Measurements from ENCODE around the gene BPIFB2. TPM values are rescaled to one million over a fixed set of nuclear protein-coding genes. Genes with fewer than 3 reads are reported as not detected.
"Not testable (repeated sequence)": the region's sequence is repeated elsewhere in the genome, so short reads cannot be mapped to it uniquely, and the experiment has no call there.

The BPIFB2 gene
- total and polyA plus RNA-seq, 4 donors, result 0.33 to 3.7 (median 1.5) TPM

DNA sequence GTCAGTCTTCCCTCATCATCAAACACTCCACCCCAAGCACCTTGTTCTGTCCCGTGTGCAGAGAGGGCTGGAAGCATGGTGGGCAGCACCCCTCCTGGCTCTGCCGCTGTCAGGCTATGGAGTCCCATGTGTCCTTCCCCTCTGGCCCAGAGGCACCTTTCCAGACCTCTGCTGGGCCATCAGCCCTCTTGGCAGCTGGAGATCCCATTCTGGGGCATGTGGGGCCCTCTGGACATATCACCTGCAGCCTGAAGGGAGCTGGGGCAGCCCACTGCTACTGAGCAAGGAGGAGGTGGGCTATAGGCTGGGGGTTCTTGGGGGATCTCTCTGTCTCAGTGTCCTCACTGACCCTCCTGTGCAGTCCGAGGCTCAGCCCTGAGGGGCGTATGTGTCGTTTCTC is 45.5 kb upstream of the BPIFB2 start (continued):
- TF ChIP-seq, protein P1, sequence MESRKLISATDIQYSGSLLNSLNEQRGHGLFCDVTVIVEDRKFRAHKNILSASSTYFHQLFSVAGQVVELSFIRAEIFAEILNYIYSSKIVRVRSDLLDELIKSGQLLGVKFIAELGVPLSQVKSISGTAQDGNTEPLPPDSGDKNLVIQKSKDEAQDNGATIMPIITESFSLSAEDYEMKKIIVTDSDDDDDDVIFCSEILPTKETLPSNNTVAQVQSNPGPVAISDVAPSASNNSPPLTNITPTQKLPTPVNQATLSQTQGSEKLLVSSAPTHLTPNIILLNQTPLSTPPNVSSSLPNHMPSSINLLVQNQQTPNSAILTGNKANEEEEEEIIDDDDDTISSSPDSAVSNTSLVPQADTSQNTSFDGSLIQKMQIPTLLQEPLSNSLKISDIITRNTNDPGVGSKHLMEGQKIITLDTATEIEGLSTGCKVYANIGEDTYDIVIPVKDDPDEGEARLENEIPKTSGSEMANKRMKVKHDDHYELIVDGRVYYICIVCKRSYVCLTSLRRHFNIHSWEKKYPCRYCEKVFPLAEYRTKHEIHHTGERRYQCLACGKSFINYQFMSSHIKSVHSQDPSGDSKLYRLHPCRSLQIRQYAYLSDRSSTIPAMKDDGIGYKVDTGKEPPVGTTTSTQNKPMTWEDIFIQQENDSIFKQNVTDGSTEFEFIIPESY (IDR thresholded peaks at IDR 0.05), result no peak
- TF ChIP-seq FOXA1 (IDR thresholded peaks at IDR 0.05) (no peak), HNF4G (IDR thresholded peaks at IDR 0.05) (no peak)
- TF ChIP-seq, protein P2, sequence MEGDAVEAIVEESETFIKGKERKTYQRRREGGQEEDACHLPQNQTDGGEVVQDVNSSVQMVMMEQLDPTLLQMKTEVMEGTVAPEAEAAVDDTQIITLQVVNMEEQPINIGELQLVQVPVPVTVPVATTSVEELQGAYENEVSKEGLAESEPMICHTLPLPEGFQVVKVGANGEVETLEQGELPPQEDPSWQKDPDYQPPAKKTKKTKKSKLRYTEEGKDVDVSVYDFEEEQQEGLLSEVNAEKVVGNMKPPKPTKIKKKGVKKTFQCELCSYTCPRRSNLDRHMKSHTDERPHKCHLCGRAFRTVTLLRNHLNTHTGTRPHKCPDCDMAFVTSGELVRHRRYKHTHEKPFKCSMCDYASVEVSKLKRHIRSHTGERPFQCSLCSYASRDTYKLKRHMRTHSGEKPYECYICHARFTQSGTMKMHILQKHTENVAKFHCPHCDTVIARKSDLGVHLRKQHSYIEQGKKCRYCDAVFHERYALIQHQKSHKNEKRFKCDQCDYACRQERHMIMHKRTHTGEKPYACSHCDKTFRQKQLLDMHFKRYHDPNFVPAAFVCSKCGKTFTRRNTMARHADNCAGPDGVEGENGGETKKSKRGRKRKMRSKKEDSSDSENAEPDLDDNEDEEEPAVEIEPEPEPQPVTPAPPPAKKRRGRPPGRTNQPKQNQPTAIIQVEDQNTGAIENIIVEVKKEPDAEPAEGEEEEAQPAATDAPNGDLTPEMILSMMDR (IDR thresholded peaks at IDR 0.05; ENCODE audit: low read depth, low read length, missing input control), result no peak

DNA sequence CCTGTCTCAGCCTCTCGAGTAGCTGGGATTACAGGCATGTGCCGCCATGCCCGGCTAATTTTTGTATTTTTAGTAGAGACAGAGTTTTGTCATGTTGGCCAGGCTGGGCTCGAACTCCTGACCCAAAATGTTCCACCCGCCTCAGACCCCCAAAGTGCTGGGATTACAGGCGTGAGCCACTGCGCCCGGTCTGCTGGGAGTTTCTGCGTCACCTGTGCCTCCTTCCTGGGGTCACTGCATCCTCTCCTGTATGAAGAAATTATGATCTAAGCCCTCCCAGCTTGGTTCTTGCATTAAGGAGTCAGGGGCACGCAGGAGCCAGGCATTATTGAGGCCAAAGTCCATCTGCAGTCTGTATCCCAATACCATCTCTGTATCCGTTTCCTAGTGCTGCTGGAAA is 44.9 kb upstream of the BPIFB2 start:
- H3K36me3 ChIP-seq (ENCODE audit: control insufficient read depth in 4 of 4, insufficient read depth in 3 of 4, low read depth in 1 of 4, low read length in 3 of 4); DNase-seq (ENCODE audit: low spot score); H3K4me1 ChIP-seq (ENCODE audit: control insufficient read depth in 4 of 4, insufficient read depth in 4 of 4, low read length in 3 of 4); H3K9ac ChIP-seq (ENCODE audit: low read depth in 1 of 2, low read length in 2 of 2); H3K4me3 ChIP-seq (ENCODE audit: low read depth in 1 of 3, low read length in 3 of 3); H3K9me3 ChIP-seq (ENCODE audit: control insufficient read depth in 4 of 4, low read length in 3 of 4); H3K27ac ChIP-seq (ENCODE audit: low read depth in 1 of 2, low read length in 2 of 2); H3K27me3 ChIP-seq (ENCODE audit: control insufficient read depth in 4 of 4, insufficient read depth in 4 of 4, low read length in 3 of 4): not testable (repeated sequence)
- 84% methylated on average over 11 of the region's 11 CpGs for WGBS

DNA sequence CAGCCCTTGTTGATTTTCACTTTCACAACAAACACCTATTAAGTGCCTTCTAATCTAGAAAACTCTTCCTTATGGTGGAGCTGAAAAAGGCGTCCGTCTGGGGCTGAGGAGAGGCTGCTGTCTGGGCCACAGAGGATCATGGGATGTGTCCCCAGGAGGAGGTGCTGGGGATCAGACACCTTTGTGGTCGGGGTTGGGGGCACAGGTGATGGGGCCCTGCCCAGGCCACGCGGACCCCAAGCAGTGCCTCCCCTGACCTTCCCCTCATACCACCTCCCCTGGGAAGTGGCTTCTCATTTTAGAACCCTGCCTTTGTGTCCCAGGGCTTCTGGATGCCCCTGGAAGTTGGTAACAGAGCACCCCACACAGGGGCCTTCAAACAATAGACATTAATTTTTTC is 44.3 kb upstream of the BPIFB2 start:
- 85% methylated on average over 5 of the region's 5 CpGs for WGBS
- DNase-seq (ENCODE audit: low spot score), result no peak
- H3K9me3 ChIP-seq (ENCODE audit: control insufficient read depth in 4 of 4, low read length in 3 of 4), result peaks cover 0 to 2% (median 0%) of the 10 kb centered on the region in 4 donors
- H3K36me3 ChIP-seq (ENCODE audit: control insufficient read depth in 4 of 4, insufficient read depth in 3 of 4, low read depth in 1 of 4, low read length in 3 of 4), result no peaks in the 10 kb centered on the region
- H3K4me3 ChIP-seq (ENCODE audit: low read depth in 1 of 3, low read length in 3 of 3), result no peak overlapping the region
- H3K27ac ChIP-seq (ENCODE audit: low read depth in 1 of 2, low read length in 2 of 2), result no peak overlapping the region
- no peak for TF ChIP-seq RXRA (IDR thresholded peaks at IDR 0.05)
- TF ChIP-seq, protein P3, sequence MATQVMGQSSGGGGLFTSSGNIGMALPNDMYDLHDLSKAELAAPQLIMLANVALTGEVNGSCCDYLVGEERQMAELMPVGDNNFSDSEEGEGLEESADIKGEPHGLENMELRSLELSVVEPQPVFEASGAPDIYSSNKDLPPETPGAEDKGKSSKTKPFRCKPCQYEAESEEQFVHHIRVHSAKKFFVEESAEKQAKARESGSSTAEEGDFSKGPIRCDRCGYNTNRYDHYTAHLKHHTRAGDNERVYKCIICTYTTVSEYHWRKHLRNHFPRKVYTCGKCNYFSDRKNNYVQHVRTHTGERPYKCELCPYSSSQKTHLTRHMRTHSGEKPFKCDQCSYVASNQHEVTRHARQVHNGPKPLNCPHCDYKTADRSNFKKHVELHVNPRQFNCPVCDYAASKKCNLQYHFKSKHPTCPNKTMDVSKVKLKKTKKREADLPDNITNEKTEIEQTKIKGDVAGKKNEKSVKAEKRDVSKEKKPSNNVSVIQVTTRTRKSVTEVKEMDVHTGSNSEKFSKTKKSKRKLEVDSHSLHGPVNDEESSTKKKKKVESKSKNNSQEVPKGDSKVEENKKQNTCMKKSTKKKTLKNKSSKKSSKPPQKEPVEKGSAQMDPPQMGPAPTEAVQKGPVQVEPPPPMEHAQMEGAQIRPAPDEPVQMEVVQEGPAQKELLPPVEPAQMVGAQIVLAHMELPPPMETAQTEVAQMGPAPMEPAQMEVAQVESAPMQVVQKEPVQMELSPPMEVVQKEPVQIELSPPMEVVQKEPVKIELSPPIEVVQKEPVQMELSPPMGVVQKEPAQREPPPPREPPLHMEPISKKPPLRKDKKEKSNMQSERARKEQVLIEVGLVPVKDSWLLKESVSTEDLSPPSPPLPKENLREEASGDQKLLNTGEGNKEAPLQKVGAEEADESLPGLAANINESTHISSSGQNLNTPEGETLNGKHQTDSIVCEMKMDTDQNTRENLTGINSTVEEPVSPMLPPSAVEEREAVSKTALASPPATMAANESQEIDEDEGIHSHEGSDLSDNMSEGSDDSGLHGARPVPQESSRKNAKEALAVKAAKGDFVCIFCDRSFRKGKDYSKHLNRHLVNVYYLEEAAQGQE (IDR thresholded peaks at IDR 0.05), result no peak
- no peak for TF ChIP-seq EGR1 (IDR thresholded peaks at IDR 0.05; ENCODE audit: low read depth in 2 of 2)
- no peak for TF ChIP-seq GABPA (IDR thresholded peaks at IDR 0.05 in 1 of 2, conservative IDR thresholded peaks at IDR 0.05 in 1 of 2)
- TF ChIP-seq HNF4A (conservative IDR thresholded peaks at IDR 0.05), result no peak
- no peak for TF ChIP-seq FOXA1 (IDR thresholded peaks at IDR 0.05)
- no peak for TF ChIP-seq RAD21 (IDR thresholded peaks at IDR 0.05)
- no peak for TF ChIP-seq NR2F2 (IDR thresholded peaks at IDR 0.05)
- no peaks in the 10 kb centered on the region for H3K4me1 ChIP-seq (ENCODE audit: control insufficient read depth in 4 of 4, insufficient read depth in 4 of 4, low read length in 3 of 4)
- no peak overlapping the region for H3K9ac ChIP-seq (ENCODE audit: low read depth in 1 of 2, low read length in 2 of 2)
- no peaks in the 10 kb centered on the region for H3K27me3 ChIP-seq (ENCODE audit: control insufficient read depth in 4 of 4, insufficient read depth in 4 of 4, low read length in 3 of 4)

Data from liver (tissue), 9 donors.